GM19240 (cell line): ENCODE measurements around the gene RABGAP1L.
"Not testable (repeated sequence)": the region's sequence is repeated elsewhere in the genome, so short reads cannot be mapped to it uniquely, and the experiment has no call there.

Source experiments
- DNase-seq: peaks from one replicate; pipeline ENCODE4 v3.0.0; 2011; ENCODE audit warnings: low spot score; ENCODE audit not compliant: insufficient read length

The RABGAP1L gene

DNA sequence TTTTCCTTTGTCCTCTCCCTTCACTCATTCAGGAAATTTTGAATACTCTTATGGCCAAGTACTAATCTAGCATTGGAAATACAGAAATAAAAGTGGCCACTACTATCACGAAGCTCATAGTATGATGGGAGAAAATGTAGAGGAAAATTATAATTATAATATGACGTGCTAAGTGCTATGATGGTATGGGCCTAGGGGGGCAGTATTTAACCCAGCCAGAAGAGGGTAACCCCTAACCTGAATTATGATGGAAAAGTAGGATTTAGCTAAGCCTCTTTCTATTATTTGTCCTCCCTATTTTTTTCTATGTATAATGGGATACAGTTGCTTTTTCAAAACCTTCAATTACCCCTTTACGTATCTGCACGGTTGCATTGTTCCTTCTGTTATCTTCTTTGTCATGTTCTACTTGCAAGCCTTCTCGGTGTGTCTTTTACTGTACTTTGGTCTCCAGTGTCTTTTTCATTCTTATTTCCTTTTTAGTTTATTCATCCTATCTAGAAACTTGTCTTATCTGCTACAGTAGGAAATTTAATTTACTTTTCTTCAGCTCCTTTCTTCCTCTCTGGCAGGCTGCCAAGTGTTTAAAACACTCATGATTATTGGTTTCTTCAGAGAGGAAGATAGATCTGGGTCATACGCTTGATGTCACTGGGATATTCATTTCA is 199.6 kb downstream of the RABGAP1L start:
- no peak for DNase-seq

DNA sequence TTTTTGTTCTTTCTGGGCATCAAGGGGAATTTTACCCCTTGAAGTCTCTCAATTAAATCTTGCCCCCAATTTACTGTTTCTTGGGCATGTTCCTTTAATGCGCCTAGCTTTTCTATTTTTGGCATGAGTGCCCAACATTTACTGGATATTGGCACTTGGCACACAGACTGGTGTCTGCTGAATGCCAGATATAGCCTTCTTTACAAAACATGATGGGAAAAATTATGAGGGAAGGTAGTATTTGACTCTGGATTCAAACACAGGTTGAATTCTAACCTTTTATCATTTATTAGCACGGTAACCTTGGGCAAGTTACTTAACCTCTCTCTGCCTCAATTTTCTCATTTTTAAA is 200.1 kb downstream of the RABGAP1L start:
- no peak for DNase-seq

DNA sequence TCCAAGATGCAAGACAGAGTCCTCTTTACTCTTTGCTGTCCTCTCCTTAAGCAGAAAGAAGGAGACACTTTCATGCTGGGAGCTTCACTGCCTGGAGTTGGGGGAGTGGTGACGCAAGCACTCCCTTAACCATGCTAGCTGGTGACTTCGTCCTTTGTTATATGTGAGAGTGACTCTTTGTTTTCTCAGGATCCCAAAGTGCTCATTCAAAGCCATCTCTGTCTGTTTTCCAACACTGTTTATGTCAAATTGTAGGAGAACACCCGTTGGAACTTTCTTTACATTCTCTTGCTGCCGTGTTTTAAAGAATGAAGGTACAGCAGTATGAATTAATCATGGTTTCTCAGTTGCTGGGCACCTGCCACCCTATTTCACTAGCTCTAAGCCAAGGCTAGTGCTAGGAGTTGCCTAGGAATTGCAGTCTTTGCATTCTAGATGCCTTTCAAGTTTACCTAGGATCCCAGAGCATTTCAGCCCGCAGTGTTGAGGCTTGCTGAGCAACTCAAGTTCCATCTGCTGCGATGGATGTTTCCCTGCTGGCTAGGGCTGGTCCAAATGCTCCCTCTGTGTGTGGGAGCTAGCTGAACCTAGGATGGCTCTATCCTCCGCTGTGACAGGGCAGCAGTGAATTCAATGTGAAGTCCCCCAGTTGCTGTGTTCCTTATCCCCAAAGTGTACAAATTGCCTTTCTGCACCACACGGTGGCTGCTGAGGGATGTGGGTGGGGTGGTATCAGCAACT is 205.8 kb downstream of the RABGAP1L start:
- no peak for DNase-seq

DNA sequence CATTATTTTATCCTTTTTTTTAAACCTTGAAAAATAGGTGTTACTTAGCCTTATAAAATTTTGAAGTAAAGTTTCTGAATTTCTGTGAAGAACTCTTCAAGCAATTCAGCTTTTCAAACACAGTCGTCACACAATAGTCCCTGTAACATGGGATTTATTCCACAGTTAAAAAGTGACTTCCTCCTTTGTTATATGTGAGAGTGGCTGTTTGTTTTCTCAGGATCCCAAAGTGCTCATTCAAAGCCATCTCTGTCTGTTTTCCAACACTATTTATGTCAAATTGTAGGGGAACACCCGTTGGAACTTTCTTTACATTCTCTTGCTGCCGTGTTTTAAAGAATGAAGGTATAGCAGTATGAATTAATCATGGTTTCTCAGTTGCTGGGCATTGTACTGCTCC is 207.6 kb downstream of the RABGAP1L start:
- no peak for DNase-seq

DNA sequence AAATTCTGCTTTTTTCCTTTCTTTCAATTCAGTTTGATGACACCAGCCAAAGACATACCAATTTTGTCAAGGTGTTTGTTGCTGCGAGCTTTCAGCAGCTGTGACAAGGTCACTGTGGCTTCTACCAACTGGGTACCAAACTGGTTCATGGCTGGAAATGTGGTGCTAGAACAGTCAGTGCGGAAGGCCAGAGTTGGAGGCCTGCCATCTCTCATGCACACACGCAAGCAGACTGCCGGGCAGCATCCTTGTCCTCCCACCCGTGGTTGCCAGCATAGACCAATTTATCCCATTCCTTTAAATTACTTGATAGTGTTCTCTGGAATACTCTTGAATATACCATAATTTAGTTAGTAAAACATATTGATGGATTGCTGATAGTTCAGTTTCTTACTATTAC is 208.6 kb downstream of the RABGAP1L start:
- DNase-seq, result no peak

DNA sequence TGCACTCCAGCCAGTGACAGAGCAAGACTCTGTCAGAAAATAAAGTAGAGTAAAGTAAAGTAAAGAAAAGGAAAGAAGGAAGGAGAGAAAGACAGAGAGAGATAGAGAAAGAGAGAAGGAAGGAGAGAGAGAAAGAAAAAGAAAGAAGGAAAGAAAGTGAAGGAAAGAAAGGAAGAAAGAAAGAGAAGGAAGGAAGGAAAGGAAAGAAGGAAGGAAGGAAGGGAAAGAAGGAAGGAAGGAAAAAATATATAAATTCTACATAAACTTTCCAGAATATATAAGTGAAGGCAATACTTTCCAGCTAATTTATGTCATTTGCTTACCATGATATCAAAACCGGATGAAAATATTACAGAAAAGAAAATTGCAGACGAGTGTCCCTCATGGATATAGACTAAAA is 216.7 kb downstream of the RABGAP1L start:
- DNase-seq, result no peak

DNA sequence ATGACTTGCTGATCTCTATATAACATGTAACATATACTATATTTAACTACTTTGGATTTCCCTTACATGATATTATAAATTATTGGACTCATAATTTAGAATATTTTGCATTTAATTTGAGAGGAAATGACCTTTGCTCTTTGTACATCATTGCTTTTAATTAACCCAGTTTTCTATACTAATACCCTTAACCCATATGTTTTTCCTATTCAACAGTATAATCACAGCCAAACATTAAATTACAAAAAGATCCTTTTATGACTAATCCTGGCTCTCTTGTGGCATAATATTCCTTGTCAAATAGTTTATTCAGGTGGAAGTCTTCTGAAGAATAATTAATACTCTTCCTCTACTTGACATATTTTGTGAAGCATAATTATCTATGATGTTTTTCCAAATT is 232.4 kb downstream of the RABGAP1L start:
- no peak for DNase-seq

DNA sequence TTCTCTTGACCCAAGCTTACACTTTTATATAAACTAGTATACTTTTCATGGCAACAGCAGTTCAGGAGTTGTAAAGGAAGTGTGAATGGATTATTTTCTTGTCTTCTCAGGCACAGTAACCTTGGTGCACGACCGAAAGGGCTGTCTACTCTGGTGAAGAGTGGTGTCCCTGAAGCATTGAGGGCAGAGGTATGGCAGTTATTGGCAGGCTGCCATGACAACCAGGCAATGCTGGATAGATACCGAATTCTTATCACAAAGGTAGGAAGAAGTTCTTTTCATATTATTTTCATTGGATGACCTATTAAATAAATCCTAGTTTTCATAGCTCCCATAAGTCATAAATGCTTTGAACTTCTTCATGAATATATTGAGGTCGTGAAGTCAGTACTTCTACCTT is 234.6 kb downstream of the RABGAP1L start:
- DNase-seq, result no peak

DNA sequence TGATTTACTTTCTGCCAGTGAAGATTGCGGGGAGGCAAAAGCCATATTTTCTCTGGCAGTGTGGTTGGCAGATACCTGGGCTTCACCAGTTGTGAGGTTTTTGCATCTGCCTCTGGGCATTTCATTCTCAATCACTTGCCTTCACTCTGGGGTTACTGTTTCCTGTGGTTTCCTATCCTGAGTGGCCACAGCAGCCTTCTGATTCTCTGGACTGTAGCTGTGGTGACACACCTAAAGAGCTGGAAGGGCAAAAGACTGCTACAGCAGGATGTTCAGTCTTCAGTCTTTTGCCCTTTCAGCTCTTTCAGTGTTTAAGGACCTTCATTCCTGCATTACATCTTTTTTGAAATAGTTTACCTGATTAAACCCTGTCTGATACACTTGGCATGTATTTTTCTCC is 237.9 kb downstream of the RABGAP1L start:
- DNase-seq, result no peak

DNA sequence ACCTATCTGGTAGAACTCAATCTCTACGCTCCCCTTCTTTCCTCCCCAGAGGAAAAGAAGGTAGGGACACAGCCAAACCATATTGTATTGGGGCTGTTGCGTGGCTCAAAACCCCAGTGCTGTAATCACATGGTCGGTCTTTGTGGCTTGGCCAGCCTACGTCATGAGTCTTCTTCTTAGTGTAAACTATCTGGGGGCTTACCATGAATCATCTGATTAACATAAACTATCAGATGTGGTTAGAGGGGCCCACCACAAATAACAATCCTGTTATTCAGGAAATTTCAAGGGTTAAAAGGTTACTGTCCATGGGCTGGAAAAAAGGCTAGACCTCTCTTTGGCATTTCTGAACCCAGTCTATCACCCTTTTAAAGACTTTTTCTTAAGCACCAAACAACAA is 238.9 kb downstream of the RABGAP1L start:
- DNase-seq, result no peak

DNA sequence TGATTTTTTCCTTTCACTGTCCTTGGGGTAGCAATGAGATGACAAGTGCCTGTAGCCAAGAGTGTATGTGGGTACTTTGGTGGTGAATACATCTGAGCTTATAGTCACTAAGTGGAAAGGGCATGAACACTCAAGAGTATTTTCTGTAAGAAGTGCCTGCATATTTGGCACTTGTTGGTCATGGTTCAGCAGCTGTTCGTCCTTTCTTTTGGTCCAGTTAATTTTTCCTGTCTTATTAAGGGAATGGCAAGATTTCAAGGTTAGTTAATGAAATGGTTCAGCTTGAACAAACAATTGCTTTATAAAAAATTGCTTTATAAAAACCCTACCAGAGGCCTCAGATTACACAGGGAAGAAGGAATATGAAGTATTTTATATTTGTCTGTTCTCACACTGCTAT is 239.9 kb downstream of the RABGAP1L start:
- DNase-seq, result no peak

DNA sequence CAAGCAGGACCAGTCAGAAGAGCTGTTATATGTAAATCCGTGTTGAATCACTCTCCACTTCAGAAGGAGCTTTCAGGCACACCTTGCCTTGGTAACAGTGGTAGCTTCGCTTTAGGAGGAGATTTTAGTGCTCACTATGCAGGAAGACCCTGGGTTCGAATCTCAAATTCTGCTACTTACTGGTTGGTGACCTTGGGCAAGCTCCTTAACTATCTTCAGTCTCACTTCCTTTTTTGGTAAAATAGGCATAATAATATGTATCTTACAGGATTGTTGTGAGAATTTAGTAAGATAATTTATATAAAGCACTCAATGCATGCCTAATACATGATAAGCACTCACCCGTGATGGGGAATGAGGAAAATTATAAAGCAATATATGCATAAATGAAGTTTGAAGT is 241.8 kb downstream of the RABGAP1L start:
- DNase-seq, result no peak

DNA sequence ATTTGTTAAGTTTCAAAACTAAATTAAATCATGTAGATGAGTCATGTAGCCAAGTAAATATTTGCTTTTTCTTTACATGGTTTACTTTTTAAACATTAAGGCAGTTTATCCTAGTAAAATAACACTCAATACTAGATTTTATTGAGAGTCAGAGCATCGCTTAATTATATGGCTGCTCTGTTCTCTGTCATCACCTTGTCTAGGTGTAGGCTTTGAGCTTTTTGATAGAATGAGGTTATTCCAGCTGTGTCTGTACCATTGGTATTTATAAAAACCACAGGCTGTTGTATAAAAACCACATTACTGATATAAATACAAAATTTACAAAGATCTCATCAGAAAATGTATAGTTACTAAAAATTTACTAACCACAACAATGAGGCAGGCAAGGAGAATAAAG is 245.9 kb downstream of the RABGAP1L start:
- DNase-seq, result no peak

DNA sequence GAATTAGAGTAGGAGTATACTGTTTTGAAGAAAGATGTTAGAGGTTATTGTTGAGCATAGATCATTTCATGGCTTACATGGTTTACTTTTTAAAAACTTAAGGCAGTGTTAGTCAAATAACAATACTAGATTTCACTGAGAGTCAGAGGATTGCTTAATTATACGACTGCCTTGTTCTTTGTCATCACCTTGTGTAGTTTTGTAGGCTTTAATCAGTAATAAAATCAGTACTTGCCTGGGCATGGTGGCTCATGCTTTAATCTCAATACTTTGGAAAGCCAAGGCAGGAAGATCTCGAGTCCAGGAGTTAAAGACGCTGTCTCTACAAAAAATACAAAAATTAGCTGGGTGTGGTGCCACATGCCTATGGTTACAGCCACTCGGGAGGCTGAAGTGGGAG is 247.1 kb downstream of the RABGAP1L start:
- no peak for DNase-seq

DNA sequence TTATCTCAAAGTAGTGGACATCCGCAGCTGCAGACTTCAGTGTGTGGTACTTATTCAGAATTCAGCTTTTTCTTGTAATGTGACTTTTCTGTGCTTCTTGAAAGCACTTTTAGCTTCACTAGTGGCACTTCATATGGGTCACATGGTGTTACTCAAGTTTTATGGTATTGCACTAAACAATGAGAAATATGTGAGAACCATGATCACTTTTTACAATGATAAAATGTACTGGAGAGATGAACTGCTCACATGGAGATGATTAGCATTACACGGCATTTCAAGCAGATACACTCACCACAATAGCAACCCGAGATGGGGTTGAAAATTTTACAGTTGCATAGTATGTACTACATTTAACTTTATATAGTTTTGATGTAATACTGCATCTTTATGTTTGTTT is 248.3 kb downstream of the RABGAP1L start:
- DNase-seq, result no peak

DNA sequence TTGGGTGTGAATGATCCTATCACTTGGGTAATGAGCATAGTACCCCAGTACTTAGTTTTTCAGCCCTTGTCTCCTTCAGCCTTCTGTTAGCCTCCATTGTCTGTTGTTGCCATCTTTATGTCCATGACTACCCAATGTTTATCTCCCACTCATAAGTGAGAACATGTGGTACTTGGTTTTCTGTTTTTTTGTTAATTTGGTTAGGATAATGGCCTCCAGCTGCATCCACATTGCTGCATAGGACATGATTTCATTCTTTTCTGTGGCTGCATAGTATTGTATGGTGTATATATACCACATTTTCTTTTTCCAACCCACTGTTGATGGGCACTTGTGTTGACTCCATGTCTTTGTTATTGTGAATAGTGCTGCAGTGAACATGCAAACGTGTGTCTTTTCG is 248.8 kb downstream of the RABGAP1L start:
- no peak for DNase-seq

DNA sequence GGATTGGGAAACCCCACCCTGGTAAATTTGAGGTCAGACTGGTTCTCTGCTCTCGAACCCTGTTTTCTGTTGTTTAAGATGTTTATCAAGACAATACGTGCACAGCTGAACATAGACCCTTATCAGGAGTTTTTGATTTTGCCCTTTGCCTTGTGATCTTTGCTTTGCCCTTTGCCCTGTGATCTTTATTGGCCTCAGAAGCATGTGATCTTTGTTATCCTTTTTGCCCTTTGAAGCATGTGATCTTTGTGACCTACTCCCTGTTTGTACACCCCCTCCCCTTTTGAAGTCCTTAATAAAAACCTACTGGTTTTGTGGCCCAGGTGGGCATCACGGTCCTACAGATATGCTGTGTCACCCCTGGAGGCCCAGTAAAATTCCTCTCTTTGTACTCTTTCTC is 250.5 kb downstream of the RABGAP1L start:
- not testable (repeated sequence) for DNase-seq

DNA sequence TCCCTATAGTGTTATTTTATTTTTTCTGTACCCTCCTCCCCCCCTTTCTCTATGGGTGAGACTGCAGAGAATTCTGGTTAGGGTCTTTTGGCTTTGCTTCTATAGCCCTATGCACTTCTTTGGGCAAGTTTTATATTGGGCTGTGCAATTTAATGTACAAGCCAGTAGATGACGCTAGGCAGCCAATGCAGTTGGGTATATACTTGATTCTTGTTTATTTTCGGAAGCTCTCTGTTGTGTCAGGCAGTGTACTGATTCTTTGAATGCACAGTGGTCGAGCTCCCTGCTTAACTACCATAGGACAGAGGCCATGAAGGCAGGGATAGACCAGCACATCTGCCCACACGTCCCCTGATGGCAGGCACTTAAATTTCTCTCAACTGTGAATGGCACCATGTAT is 254.3 kb downstream of the RABGAP1L start:
- DNase-seq, result no peak

DNA sequence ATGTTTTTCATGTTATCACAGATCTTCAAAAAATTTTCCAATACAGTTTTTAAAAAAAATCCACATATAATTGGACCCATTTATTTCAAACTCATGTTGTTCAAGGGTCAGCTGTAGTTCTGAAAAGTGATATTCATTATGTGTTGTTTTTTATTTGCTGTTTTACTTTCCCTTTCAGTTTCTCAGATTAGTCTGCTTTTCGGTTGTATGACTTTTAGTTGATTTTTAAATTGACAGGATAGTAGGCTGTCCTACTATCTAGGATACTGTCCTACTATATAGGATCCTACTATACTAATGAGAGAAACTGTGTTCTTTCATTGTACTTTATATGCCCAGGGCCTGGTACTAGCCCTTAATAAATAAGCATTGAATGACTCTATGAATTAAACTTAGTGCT is 254.9 kb downstream of the RABGAP1L start:
- DNase-seq, result no peak

DNA sequence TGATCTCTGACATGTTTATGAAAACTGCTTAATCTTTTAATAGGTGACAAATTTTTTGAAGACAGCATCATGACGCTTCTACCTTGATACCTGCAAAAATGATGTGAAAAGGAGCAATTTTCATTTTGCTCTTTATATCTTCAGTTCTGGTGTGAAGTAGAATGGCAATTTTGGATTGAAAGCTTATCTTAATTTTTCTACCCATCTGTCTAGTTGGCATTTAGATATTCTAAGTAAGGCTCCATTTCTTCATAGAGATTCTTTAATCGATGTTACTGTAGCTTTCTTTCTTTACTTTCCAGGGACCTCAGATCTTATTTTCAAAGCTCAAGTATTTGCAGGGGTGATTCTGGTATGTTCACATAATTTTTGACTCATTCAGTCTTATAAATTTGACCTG is 256.2 kb downstream of the RABGAP1L start:
- no peak for DNase-seq

DNA sequence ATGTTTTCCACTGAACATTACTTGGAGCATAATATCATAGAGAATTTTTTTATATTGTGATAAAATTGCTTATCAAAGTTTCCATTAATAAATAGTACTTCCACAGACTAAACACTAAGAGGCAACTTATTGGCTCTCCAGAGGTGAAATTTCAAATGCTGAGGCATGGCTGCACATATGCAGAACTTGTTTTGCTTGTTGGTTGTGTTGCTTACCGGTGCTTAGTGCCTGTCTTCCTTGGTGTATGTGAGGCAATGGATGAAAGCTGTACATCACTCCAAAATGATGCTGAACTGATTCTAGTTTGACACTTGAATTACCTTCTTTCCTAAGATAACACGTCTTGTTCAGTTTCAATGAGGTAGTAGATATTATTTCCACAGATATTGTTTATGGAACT is 258.6 kb downstream of the RABGAP1L start:
- DNase-seq, result no peak

DNA sequence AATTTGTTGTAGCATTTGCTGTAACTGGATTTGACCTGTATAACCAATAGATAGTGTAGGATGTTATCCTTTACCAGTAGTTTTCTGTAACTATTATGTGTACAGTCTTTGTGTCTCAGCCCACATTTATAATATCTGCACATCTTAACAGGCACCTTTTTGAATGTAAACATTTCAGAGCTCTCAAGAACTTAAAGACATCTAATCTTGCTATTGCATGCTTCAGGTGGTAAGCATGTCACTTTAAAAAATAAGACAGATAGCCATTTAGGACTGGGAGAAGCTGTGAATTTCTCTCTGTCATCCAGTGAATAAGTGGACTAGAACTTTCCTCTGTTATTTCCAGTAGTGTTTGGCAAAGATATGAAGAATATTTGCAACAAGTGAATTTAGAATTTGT is 265.8 kb downstream of the RABGAP1L start:
- no peak for DNase-seq

DNA sequence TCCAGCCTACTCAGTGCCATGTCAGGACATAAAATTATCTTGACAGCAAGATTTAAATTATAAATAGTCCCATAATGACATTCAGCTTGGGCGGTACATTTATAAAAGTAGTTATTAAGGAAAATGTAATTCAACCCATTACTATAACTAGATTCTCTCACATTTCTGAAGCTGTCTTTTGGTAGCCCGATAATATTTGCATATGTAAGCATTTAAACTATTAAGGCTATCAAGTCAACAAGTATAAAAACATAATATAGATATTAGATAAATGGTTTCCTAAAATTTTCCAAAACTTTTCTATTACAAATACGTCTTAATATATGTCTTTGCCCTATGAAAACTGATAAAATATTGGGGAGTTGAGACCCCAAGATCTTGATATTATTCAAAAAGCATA is 266.8 kb downstream of the RABGAP1L start:
- DNase-seq, result no peak
